GM12872 (cell line): ENCODE data around the gene TFDP2.

Experiments used
- CTCF ChIP-seq: IDR thresholded peaks from 3 replicates; pipeline ENCODE4 v1.5.1; 2011; ENCODE audit warnings: low read depth, mild to moderate bottlenecking, low read length, moderate library complexity; ENCODE audit not compliant: insufficient read depth

TFDP2 gene

GRCh38 chr3:141938011-141938500 is 211.3 kb downstream of the TFDP2 start:
- TF ChIP-seq CTCF: no peak

GRCh38 chr3:141934354-141934753 is 215.0 kb downstream of the TFDP2 start:
- TF ChIP-seq CTCF: no peak

- no peak for TF ChIP-seq CTCF
These were observed 215.7 kb downstream of the TFDP2 start for GRCh38 chr3:141933421-141934300.

- TF ChIP-seq CTCF: no peak
These were observed 218.5 kb downstream of the TFDP2 start for GRCh38 chr3:141930801-141931200.

GRCh38 chr3:141929341-141929995 is 219.9 kb downstream of the TFDP2 start:
- no peak for TF ChIP-seq CTCF

- TF ChIP-seq CTCF: no peak
These were observed 220.6 kb downstream of the TFDP2 start for GRCh38 chr3:141928631-141929270.

- TF ChIP-seq CTCF: no peak
These were observed 222.4 kb downstream of the TFDP2 start for GRCh38 chr3:141926929-141927328.
